SK-N-SH treated with all-trans-retinoic acid at 6 μM for 48 hours (cell line): ENCODE data around the gene RASAL2.
"Not testable (repeated sequence)": the region's sequence is repeated elsewhere in the genome, so short reads cannot be mapped to it uniquely, and the experiment has no call there.

ENCODE experiments used
- ARNTL ChIP-seq: fragments of 450-650 bp; formaldehyde crosslinking; IDR thresholded peaks from 2 replicates; pipeline ENCODE4 v1.5.0; 2020; ENCODE audit warnings: low read depth, mild to moderate bottlenecking, moderate library complexity, borderline replicate concordance
- BACH2 ChIP-seq: fragments of 250-450 bp; sonication (Bioruptor Pico); IDR thresholded peaks from 2 replicates; pipeline ENCODE4 v1.9.0; 2021; ENCODE audit warnings: mild to moderate bottlenecking, borderline replicate concordance
- PPARA ChIP-seq: fragments of 250-450 bp; sonication (Bioruptor Pico); IDR thresholded peaks from 2 replicates; pipeline ENCODE4 v1.5.0; 2020; ENCODE audit warnings: mild to moderate bottlenecking, borderline replicate concordance
- ZFP30 ChIP-seq: fragments of 450-650 bp; formaldehyde crosslinking; IDR thresholded peaks from 2 replicates; pipeline ENCODE4 v1.5.0; 2022; ENCODE audit warnings: mild to moderate bottlenecking, moderate library complexity
- TF ChIP-seq, protein P1 (sequence below): fragments of 250-450 bp; sonication (Bioruptor Pico); IDR thresholded peaks from 2 replicates; pipeline ENCODE4 v1.5.1; 2021; ENCODE audit warnings: mild to moderate bottlenecking, moderate library complexity
- TF ChIP-seq, protein P2 (sequence below): fragments of 250-450 bp; sonication (Bioruptor Pico); IDR thresholded peaks from 2 replicates; pipeline ENCODE4 v1.8.0; 2020; ENCODE audit warnings: mild to moderate bottlenecking, moderate library complexity, borderline replicate concordance
- TF ChIP-seq, protein P3 (sequence below): fragments of 250-450 bp; sonication (Bioruptor Pico); IDR thresholded peaks from 2 replicates; pipeline ENCODE4 v1.5.0; 2020; ENCODE audit warnings: mild to moderate bottlenecking, moderate library complexity
- TF ChIP-seq, protein P4 (sequence below): fragments of 250-450 bp; sonication (Bioruptor Pico); IDR thresholded peaks from 2 replicates; pipeline ENCODE4 v1.5.1; 2020; ENCODE audit warnings: low read depth, mild to moderate bottlenecking, moderate library complexity

DNA sequence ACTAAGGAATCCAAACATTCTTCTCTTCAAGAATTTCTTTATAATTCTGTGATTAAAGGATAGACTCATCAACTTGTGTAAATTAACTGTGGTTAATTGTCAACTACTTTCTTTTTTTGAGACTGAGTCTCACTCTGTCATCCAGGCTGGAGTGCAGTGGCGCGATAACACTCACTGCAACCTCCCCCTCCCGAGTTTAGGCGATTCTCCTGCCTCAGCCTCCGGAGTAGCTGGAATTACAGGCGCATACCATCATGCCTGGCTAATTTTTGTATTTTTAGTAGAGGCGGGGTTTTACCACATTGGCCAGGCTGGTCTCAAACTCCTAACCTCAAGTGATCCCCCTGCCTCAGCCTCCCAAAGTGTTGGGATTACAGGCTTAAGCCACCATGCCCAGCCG lies 296.4 kb downstream of the RASAL2 start:
- not testable (repeated sequence) for TF ChIP-seq BACH2 (CRISPR knock-in tag); ARNTL; ZFP30 (CRISPR knock-in tag); PPARA (CRISPR knock-in tag)
- TF ChIP-seq, protein P1, sequence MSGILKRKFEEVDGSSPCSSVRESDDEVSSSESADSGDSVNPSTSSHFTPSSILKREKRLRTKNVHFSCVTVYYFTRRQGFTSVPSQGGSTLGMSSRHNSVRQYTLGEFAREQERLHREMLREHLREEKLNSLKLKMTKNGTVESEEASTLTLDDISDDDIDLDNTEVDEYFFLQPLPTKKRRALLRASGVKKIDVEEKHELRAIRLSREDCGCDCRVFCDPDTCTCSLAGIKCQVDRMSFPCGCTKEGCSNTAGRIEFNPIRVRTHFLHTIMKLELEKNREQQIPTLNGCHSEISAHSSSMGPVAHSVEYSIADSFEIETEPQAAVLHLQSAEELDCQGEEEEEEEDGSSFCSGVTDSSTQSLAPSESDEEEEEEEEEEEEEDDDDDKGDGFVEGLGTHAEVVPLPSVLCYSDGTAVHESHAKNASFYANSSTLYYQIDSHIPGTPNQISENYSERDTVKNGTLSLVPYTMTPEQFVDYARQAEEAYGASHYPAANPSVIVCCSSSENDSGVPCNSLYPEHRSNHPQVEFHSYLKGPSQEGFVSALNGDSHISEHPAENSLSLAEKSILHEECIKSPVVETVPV (CRISPR knock-in tag) = not testable (repeated sequence)
- TF ChIP-seq, protein P2, sequence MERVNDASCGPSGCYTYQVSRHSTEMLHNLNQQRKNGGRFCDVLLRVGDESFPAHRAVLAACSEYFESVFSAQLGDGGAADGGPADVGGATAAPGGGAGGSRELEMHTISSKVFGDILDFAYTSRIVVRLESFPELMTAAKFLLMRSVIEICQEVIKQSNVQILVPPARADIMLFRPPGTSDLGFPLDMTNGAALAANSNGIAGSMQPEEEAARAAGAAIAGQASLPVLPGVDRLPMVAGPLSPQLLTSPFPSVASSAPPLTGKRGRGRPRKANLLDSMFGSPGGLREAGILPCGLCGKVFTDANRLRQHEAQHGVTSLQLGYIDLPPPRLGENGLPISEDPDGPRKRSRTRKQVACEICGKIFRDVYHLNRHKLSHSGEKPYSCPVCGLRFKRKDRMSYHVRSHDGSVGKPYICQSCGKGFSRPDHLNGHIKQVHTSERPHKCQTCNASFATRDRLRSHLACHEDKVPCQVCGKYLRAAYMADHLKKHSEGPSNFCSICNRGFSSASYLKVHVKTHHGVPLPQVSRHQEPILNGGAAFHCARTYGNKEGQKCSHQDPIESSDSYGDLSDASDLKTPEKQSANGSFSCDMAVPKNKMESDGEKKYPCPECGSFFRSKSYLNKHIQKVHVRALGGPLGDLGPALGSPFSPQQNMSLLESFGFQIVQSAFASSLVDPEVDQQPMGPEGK (CRISPR knock-in tag) = not testable (repeated sequence)
- TF ChIP-seq, protein P3, sequence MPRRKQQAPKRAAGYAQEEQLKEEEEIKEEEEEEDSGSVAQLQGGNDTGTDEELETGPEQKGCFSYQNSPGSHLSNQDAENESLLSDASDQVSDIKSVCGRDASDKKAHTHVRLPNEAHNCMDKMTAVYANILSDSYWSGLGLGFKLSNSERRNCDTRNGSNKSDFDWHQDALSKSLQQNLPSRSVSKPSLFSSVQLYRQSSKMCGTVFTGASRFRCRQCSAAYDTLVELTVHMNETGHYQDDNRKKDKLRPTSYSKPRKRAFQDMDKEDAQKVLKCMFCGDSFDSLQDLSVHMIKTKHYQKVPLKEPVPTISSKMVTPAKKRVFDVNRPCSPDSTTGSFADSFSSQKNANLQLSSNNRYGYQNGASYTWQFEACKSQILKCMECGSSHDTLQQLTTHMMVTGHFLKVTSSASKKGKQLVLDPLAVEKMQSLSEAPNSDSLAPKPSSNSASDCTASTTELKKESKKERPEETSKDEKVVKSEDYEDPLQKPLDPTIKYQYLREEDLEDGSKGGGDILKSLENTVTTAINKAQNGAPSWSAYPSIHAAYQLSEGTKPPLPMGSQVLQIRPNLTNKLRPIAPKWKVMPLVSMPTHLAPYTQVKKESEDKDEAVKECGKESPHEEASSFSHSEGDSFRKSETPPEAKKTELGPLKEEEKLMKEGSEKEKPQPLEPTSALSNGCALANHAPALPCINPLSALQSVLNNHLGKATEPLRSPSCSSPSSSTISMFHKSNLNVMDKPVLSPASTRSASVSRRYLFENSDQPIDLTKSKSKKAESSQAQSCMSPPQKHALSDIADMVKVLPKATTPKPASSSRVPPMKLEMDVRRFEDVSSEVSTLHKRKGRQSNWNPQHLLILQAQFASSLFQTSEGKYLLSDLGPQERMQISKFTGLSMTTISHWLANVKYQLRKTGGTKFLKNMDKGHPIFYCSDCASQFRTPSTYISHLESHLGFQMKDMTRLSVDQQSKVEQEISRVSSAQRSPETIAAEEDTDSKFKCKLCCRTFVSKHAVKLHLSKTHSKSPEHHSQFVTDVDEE (CRISPR knock-in tag) = not testable (repeated sequence)
- TF ChIP-seq, protein P4, sequence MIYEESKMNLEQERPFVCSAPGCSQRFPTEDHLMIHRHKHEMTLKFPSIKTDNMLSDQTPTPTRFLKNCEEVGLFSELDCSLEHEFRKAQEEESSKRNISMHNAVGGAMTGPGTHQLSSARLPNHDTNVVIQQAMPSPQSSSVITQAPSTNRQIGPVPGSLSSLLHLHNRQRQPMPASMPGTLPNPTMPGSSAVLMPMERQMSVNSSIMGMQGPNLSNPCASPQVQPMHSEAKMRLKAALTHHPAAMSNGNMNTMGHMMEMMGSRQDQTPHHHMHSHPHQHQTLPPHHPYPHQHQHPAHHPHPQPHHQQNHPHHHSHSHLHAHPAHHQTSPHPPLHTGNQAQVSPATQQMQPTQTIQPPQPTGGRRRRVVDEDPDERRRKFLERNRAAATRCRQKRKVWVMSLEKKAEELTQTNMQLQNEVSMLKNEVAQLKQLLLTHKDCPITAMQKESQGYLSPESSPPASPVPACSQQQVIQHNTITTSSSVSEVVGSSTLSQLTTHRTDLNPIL = not testable (repeated sequence)
